ENCODE measurements around the gene IFRD2.
"Not testable (repeated sequence)": the region's sequence is repeated elsewhere in the genome, so short reads cannot be mapped to it uniquely, and the experiment has no call there.

Gene IFRD2

DNA sequence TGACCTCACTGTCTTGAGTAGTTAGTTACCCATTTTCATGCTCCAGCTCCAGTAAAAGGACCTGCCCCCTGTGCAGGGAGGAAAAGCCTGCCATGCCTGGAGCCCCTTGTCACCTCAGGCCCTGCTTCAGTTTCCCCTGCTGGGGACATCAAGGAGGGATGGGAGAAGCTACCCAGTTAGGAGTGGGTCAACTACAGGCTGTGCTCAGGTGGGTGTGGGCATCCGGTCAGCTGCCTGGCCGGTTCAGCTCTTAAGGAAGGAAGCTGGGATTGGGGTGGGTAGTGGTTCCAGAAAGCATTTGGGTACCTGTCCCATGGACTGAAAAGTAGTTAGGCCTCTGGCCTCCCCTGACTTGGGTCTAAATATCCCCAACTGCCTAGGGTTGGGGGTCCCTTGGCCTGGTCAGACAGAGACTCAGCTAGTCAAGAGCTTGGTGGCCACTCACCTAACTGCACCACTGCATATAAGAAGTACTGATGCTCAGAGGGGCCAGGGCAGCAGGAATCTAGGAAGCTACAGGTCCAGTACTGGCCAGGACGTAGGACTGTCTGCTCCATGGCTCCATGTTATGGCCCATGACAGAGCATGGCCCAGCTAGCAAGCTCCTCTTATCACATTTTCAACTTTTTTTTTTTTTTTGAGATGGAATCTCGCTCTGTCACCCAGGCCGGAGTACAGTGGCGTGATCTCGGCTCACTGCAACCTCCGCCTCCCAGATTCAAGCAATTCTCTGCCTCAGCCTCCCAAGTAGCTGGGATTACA lies 12.8 kb downstream of the IFRD2 start:
- no peak for FAIRE-seq

DNA sequence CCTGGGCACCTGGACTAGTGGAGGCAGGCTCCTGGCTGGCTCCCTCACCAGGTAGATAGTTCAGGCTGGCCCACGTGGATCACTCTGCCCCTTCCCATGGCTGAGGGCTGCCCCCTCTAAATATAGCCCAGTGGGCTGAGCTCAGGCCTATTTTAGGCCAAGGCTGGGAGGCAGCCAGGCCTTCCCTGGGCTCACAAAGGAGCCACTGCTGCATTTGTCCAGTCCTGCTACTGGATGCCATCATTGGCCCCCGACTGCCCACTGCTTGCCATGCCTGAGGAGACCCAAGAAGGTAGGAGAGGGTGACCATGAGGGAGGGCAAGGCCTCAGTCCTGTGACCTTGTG lies 13.4 kb downstream of the IFRD2 start, which contains the start of gene LSMEM2:
LSMEM2 (plus strand) TSS at position 208 of the 345 bp plus-strand sequence; CDS start at position 235, 27 bp downstream.
- FAIRE-seq, result no peak

DNA sequence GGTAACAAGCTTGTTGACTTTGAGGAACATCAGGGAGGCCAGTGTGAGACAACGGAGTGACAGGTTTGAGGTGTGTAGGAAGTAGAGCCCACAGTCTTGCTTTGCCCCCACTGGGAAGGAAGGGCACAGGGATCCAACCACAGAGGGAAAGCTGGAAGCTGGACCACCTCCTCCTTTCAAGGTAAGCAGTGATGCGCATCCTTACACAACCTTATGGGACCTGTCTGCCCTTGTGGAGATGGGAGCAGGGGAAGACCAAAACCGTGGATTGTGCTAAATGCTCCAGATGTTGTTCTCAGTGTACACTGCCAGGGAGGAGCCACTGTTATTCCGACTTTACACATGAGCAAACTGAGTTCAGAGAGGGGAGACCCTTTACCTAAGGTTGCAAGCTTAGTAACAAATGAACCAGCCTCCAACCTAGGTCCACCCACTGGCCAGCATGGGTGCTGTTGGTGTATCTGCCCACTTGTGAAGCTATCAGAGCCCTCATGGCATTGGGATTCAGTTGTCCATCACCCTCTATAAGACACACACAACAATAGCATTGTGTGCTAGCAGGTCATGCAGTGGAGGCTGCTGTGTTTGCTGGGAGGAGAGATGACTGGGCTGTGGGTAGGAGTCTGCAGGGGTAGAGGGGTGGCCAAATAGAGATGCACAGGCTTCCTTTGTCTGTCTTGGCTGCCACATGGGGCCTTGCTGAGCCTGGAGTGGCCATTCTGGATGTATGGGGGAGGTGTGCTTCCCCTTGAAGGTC lies 13.9 kb downstream of the IFRD2 start:
- FAIRE-seq, result no peak

DNA sequence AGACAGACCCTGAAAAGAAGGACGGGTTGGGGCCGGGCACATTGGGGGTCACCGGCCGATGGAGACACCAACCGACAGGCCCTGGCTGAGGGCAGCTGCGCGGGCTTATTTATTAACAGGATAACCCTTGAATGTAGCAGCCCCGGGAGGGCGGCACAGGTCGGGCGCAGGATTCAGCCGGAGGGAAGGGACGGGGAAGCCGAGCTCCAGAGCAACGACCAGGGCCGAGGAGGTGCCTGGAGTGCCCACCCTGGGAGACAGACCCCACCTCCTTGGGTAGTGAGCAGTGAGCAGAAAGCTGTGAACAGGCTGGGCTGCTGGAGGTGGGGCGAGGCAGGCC lies 15.5 kb downstream of the IFRD2 start:
- no peak for FAIRE-seq

DNA sequence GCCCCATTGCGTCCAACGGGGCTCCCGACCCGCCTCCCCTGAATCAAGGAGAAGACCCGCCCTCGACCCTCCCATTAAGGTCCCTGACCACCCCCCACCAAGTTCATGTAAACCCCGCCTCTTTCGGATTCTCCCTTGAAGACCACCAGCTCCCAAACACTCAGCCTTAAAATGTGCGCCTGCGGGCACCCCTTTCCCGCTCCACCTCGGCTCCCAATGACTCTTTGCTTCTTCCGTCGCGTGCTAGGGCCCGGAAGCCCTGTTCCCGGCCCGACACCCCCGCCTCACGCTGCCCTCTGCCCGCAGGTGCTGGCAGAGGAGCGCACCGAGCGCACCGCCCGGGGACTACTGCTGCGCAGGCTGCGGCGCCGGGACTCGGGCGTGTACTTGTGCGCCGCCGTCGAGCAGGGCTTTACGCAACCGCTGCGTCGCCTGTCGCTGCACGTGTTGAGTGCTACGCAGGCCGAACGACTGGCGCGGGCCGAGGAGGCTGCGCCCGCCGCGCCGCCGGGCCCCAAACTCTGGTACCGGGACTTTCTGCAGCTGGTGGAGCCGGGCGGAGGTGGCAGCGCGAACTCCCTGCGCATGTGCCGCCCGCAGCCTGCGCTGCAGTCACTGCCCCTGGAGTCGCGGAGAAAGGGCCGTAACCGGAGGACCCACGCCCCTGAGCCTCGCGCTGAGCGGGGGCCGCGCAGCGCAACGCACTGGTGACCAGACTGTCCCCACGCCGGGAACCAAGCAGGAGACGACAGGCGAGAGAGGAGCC lies 16.1 kb downstream of the IFRD2 start:
- no peak for FAIRE-seq

DNA sequence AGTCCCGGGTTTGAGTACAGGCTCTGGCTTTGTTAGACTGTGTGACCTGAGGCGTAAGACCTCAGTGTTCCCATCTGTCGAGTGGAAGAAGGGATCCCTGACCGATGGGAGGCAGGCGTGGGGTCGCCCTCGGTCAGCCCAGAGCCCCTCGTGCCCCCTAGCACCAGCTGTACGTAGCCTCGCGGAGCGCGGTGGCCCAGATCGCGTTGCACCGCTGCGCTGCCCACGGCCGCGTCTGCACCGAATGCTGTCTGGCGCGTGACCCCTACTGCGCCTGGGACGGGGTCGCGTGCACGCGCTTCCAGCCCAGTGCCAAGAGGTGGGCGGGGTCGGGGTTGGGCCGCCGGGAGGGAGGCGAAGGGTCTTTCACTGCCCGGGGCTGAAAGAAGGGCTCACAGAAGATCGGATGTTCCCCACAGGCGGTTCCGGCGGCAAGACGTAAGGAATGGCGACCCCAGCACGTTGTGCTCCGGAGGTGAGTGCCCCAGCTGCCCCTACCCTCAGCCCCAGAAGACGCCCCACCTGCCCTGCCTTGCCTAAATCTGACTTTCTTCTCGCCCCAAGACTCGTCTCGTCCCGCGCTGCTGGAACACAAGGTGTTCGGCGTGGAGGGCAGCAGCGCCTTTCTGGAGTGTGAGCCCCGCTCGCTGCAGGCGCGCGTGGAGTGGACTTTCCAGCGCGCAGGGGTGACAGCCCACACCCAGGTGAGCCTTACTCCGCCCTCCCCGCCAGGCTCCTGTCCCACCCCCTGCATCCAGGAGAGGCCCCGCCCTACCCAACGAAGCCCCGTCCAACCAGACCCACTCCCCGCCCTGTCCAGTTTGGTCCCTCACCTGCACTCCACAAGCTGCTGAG lies 16.9 kb downstream of the IFRD2 start:
- no peak for FAIRE-seq

DNA sequence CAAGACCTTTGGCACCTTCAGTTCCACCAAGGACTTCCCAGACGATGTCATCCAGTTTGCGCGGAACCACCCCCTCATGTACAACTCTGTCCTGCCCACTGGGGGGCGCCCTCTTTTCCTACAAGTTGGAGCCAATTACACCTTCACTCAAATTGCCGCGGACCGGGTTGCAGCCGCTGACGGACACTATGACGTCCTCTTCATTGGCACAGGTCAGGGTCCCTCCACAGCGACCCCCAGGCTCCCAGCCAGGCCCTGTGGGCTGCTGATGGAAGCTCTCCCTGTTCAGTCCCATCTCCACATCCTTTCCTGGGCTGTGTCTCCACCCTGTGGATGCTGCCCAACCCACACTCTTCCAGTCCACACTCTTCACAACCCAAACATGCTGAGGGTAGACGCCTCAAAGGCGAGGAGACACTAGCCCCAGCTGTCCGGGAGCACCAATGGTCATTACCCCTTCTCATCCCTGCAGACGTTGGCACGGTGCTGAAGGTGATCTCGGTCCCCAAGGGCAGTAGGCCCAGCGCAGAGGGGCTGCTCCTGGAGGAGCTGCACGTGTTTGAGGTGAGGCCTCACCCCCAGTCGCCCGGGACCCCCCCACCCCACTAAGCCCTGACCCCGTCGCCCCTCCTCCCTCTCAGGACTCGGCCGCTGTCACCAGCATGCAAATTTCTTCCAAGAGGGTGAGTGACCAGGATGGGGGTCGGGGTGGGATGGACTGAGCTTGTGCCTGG lies 17.7 kb downstream of the IFRD2 start:
- peak; percentile 11 for FAIRE-seq

DNA sequence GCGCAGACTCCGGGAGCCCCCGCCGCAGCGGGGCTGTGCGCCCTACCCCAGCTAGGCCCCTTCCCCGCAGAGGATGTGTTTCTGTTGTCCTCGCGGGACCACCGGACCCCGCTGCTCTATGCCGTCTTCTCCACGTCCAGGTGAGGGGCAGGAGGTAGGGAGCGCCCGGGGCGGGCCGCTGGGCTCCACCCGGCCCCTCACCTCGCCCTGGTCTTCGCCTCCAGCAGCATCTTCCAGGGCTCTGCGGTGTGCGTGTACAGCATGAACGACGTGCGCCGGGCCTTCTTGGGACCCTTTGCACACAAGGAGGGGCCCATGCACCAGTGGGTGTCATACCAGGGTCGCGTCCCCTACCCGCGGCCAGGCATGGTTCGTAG lies 18.6 kb downstream of the IFRD2 start:
- no peak for FAIRE-seq

DNA sequence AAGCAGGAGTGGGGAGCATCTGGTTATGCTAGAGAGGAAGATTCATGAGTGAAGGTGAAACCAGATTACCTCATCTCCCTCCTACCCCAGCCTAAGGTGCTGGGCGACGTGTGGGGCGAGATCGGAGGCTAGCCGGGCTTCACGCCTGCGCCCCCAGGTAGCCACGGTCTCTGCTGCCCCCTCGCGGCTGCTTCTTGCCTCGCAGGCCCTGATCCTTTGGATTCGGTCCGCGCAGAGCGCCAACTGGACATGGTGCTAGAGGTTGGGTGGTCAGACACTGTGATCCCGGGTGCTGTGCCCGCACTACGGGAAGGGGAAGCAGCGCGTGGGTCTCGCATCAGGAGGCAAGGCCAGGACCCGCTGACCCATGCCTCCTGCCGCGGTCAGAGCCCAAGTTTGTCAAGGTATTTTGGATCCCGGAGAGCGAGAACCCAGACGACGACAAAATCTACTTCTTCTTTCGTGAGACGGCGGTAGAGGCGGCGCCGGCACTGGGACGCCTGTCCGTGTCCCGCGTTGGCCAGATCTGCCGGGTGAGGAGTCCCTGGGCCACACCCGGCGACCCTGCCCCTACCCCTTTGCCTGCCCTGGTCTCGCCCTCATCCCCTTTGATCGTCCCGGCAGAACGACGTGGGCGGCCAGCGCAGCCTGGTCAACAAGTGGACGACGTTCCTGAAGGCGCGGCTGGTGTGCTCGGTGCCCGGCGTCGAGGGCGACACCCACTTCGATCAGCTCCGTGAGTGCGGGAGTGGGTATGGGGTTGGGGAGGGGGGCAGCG lies 19.1 kb downstream of the IFRD2 start:
- peak; percentile 87 for FAIRE-seq

DNA sequence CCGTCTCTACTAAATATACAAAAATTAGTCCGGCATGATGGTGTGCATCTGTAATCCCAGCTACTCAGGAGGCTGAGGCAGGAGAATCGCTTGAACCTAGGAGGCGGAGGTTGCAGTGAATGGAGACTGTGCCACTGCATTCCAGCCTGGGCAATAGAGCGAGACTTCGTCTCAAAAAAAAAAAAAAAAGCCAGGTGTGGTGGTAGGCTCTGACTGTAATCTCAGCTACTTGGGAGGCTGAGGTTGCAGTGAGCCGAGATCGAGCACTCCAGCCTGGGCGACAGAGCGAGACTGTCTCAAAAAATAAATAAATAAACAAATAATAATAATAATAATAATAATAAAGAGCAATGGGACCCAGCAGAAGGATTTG lies 19.7 kb downstream of the IFRD2 start:
- FAIRE-seq, result not testable (repeated sequence)

DNA sequence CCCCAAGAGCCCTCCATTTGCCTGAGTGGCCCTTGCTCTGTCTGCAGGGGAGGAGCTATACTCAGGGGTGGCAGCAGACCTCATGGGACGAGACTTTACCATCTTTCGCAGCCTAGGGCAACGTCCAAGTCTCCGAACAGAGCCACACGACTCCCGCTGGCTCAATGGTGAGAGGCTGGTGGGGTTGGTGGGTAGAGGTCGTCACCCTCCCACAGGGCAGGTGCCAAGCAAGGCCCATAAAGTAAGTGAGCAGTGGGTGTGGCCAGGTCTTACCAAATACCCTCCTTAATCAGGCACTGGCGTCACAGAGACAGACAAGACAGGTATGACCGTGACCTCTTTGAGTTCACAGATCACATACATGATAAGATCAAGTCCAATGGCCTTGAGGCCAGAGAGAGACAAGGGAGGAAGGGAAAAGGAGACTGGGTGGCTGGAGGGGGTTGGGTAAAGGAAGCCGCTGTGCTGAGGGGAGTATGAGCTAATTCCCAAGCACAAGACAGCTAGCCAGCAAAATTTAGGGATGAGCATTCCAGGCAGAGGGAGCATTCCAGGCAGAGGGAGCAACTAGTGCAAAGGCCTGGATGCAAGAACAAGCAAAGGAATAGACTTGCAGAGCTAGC lies 20.8 kb downstream of the IFRD2 start:
- FAIRE-seq, result no peak

DNA sequence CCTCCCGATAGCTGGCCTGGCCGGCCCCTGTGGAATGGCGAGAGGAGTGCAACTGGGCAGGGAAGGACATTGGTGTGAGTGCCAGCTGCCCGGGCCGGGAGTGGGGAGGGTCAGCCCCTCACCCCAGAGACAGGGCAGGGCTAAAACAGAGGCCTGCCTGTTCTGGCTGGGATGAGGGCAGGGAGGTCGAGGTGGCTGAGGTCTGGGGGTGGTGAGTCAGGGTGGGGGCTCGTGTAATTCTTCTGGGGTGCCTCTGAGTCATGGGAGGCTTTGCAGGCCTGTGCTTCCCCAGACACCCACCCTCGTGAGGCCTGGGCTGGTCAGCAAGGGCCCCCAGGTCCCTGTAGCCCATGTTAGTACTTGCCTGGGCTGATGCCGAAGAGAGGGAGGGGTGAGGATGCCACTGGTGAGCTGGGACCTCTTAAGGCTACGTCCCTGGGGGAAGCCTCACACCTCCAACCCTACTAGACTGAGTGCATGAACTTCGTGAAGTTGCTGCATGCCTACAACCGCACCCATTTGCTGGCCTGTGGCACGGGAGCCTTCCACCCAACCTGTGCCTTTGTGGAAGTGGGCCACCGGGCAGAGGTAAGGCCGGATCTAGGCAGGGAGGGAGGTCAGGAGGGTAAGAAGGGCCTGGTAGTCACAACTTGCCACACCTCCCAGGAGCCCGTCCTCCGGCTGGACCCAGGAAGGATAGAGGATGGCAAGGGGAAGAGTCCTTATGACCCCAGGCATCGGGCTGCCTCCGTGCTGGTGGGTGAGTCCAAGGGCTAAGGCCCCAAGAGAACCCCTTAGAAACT lies 21.6 kb downstream of the IFRD2 start:
- no peak for FAIRE-seq

DNA sequence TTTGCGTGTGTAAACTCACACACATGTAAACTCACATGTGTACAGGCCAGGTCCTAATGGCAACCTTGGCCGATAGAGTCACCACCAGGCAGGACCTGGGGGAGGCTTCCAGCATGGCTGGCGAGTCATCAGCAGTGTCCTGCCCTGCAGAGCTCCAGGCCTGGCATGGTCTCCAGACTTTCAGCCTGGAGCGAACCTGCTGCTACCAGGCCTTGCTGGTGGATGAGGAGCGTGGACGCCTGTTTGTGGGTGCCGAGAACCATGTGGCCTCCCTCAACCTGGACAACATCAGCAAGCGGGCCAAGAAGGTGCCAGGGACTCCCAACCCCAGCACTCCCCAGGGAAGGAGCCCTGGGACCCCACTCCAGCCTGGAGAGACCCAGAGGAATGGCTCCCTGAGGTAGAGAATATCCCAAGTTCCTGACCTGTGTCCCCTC lies 22.2 kb downstream of the IFRD2 start:
- FAIRE-seq, result no peak

DNA sequence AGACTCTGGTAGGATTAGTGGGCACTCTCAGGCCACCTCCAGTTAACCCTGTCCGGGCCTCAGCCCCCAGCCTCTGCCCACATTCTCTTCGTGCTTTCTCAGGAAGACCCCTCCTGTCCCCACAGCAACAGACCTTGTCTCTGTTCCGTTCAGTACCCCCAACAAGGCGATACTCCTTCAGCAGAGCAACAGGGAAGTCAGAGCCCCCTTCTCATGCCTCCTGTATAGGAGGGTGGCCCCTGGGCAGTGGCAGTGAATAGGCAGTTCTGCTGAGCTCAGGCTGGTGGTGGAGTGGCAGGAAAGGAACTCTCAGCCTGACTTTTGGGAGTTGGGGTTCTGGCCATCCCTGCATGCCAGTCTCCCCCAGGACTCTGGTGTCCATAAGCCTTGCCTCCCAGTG lies 22.8 kb downstream of the IFRD2 start:
- no peak for FAIRE-seq

DNA sequence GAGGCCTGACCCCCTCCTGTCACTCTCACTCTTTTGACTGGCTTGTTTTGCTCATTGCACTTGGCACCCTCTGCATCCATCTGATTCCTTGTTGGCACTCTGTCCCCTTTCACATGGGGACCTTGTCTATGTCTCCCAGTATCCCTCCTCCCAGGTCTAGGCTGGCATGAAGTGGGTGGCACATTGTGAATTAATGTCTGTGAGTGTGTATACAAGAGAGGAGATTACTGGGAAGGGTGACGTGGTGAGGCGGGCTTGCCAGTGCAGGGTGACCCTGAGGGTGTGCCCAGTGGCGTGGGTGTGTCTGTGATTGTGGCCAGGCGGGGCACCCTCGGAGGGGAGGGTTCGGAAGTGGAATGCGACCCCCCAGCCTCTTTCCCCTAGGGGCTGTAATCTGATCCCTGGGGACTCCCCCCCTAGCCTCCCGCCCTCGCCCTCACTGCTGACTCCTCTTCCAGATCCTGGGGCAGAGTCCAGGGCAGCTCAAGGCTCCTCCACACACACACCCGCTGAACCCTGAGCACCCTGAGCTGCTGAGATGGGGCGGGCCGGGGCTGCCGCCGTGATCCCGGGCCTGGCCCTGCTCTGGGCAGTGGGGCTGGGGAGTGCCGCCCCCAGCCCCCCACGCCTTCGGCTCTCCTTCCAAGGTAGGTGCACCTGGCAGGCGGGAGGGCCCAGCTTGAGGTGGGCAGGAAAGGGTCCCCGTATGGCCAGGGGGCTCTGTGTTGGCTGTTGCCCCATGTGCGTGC lies 23.4 kb downstream of the IFRD2 start, which contains the start of gene SEMA3B:
SEMA3B (plus strand) TSS at position 445 of the 749 bp plus-strand sequence; CDS start at position 539, 94 bp downstream.
- no peak for FAIRE-seq

DNA sequence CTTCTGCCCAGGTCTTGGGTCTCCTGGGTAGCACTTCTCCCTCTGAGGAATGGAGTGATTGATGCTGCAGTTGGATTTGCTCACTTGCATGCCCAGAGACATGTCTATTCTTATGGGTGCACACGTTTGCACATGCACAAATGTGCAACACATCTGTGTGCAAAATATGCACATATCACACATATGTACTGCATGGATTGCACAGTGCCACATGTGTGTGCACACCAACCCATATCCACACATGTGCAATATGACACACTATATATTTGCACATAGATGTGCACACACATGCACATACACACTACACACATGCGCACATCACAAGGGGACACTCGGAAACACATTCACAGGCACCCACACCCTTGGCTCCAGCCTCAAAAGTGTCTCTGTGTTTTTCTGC lies 24.0 kb downstream of the IFRD2 start:
- no peak for FAIRE-seq

DNA sequence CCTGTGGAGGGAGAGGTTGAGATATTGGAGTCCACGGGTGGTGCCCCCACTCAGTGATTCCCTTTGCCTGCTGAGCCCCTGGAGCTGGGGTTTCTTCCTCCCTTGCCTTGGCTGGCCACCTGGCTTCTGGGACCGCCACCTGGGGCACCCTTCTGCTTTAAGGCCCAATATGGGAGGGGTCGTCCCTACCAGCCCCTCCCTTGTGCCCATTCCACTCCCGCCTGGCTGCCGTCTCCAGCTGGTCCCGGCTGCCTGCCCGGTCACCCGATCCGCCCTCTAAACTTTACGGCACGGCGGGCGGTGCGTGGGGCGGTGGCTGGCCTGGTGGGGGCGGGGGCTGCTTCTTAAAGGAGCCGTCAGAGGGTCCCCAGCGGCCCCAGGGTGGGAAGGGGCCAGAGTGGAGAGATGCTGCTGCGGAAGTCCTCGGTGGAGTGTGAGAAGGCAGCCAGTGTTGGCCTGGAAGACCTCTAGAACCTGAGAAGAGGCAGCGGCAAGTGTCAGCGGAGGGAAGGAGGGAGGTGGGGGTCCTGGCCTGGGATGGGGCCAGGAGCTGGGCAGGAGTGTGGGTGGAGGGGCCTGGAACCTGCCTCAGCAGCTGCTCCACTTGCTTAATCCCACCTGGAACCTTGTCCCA lies 24.8 kb downstream of the IFRD2 start:
- FAIRE-seq, result no peak

DNA sequence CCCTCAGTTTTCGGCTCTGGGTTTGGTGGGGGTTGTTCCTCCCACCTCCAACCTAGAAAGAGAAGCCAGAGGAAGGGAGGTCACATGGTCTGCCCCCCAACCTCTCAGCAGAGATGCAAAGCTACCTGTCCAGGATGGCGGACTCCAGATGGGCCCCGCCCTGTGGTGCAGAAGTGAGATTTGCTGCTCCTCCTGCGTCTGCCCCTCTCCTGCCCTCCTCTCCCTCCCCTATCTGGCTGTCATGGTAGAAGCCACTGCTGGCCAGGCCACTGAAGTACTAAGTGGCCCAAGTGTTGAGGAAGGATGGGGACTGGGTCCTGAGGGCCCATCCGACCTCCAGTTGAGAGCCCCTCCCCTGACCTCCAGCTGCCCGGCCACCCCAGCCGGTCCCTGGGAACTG lies 25.4 kb downstream of the IFRD2 start:
- no peak for FAIRE-seq

DNA sequence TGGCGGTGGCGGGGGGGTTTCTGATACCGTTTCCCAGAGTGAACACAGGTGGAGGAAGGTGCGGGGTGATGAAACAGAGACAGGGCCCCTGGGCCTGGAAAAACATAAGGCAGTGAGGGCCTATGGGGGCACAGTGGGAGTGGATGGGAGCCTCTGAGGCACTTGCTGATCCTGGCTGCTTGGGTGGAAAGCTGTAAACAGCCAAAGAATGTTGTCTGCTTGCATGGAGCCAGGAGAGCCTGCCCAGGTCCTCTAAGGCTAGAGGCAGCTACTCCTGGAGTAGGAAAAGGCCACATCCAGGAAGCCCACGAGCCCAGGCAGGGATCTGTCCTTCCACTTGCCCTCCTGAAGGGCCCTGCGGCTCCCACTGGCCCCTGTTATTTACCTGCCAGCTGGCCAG lies 26.2 kb downstream of the IFRD2 start:
- no peak for FAIRE-seq

Data from G401.6 (cell line).